PC-9 (cell line): ENCODE measurements around the gene GOLPH3L.
"Not testable (repeated sequence)": the region's sequence is repeated elsewhere in the genome, so short reads cannot be mapped to it uniquely, and the experiment has no call there.

Experiments
- CTCF ChIP-seq: fragments of 200-600 bp; sonication (generic); conservative IDR thresholded peaks from 2 replicates; pipeline ENCODE4 v1.6.1; 2017; ENCODE audit warnings: mixed run types, antibody characterized with exemption, mild to moderate bottlenecking, moderate library complexity
- EZH2 ChIP-seq: fragments of 200-600 bp; sonication (generic); IDR thresholded peaks from 2 replicates; pipeline ENCODE4 v1.8.0; 2017; ENCODE audit warnings: antibody characterized with exemption, low read depth

- not testable (repeated sequence) for TF ChIP-seq CTCF, EZH2
These were observed 72.8 kb downstream of the GOLPH3L start for GRCh38 chr1:150624134-150624533.
